ENCODE measurements around the gene NDUFV1.

GRCh38 chr11:67613960-67614715 lies 7.4 kb downstream of the NDUFV1 start:
- TF ChIP-seq ZNF274 (IDR thresholded peaks at IDR 0.05; ENCODE audit: low read depth, low read length) (no peak), YY1 (IDR thresholded peaks at IDR 0.05; ENCODE audit: insufficient read depth, insufficient read length) (no peak)
